H1 (cell line): ENCODE results near the gene REXO5. TPM values are rescaled to one million over a fixed set of nuclear protein-coding genes. Genes with fewer than 3 reads are reported as not detected.

Experiments used
- BCL11A ChIP-seq, 2 experiments: IDR thresholded peaks; one replicate each; pipeline ENCODE4 v1.6.1; 2011; ENCODE audit warnings: low read depth in 2 of 2, low read length in 2 of 2, mild to moderate bottlenecking in 2 of 2
- CEBPB ChIP-seq: IDR thresholded peaks from 2 replicates; pipeline ENCODE4 v1.6.1; 2012; ENCODE audit warnings: low read depth, low read length
- CHD7 ChIP-seq: fragments of 300-600 bp; sonication (generic); IDR thresholded peaks from 2 replicates; pipeline ENCODE4 v1.7.1; 2012; ENCODE audit warnings: low read length, moderate library complexity, mild to moderate bottlenecking, inconsistent platforms; ENCODE audit not compliant: insufficient replicate concordance
- CTBP2 ChIP-seq: IDR thresholded peaks from 2 replicates; pipeline ENCODE4 v1.7.0; 2011; ENCODE audit warnings: borderline replicate concordance, mild to moderate bottlenecking, moderate library complexity, mixed read lengths, low read length; ENCODE audit not compliant: insufficient read depth, insufficient read length
- GABPA ChIP-seq: IDR thresholded peaks from 2 replicates; pipeline ENCODE4 v1.6.1; 2011; ENCODE audit warnings: mild to moderate bottlenecking, low read length, moderate library complexity, borderline replicate concordance; ENCODE audit not compliant: insufficient read depth
- JUND ChIP-seq: IDR thresholded peaks from 2 replicates; pipeline ENCODE4 v1.6.1; 2011; ENCODE audit warnings: mild to moderate bottlenecking, improper control_type of control experiment, low read length
- MAX ChIP-seq: IDR thresholded peaks from 2 replicates; pipeline ENCODE4 v1.6.1; 2012; ENCODE audit warnings: inconsistent platforms
- RNF2 ChIP-seq: fragments of 200-900, 300-1000 bp; sonication (generic); IDR thresholded peaks from 2 replicates; pipeline ENCODE4 v1.7.1; 2016; ENCODE audit warnings: borderline replicate concordance, low read depth, mild to moderate bottlenecking, antibody characterized with exemption, low read length; ENCODE audit not compliant: poor library complexity, severe bottlenecking; ENCODE audit errors: missing control alignments
- ZNF274 ChIP-seq: IDR thresholded peaks from 2 replicates; pipeline ENCODE4 v1.7.0; 2012; ENCODE audit warnings: low read length, borderline replicate concordance; ENCODE audit errors: extremely low read depth
- polyA plus RNA-seq, 7 experiments: library from polyadenylated mRNA; depleted of rRNA in 3 of 7; stranded (reverse) in 5 of 7; unstranded in 2 of 7; fragments of >200 nt in 5 of 7; fragments of 200-250 nt in 2 of 7; gene quantifications; 1 replicate in 5 of 7; 2 replicates in 1 of 7; 4 replicates in 1 of 7; pipeline versions ENCODE4 v1.2.1 to v1.2.3, GENCODE V29; 2011 to 2013; ENCODE audit warnings: missing spikeins in 2 of 7, mixed read lengths in 2 of 7
- total RNA-seq: library from RNA; stranded (reverse); fragmentation: NEBNext Ultra II Directional; extraction: Animal tissue kit (Norgen Biotek cat#: 25700); gene quantifications from 2 replicates; pipeline ENCODE4 v1.2.1, GENCODE V29; 2021

The REXO5 gene
- total and polyA plus RNA-seq, 2 of the 8 experiments (the other 6 are each of a cell fraction or from before 2014, with no cell fraction given): 2.4 to 8.9 TPM

GRCh38 chr16:20881503-20881878, 75.2 kb downstream of the REXO5 start (continued):
- TF ChIP-seq CHD7 (no peak), GABPA (no peak), JUND (no peak), BCL11A (IDR thresholded peaks at IDR 0.05; ENCODE audit: low read depth in 2 of 2, low read length in 2 of 2) (no peak), CEBPB (no peak), RNF2 (no peak), CTBP2 (no peak), ZNF274 (no peak), MAX (no peak)
